HepG2 (cell line): ENCODE results near the gene ANTXR1. TPM values are rescaled to one million over a fixed set of nuclear protein-coding genes. Genes with fewer than 3 reads are reported as not detected.

Source experiments
- ATAC-seq: fragments of 200-7000 bp; cut with Tn5 transposase; 3 replicates; pipeline ENCODE4 v1.9.1; 2020; ENCODE audit warnings: mild to moderate bottlenecking, moderate library complexity
- BruUV-seq: library from RNA; stranded (reverse); fragments of 400-500 nt; replicated peaks from 2 replicates; lab custom pipeline; 2021; lab: Mats Ljungman, UMichigan
- CTCF ChIA-PET: fragments of 300-600 bp; formaldehyde crosslinking; extraction: SDS; loops from one replicate; lab custom pipeline; 2021; ENCODE audit warnings: low total read pairs, inconsistent platforms, low intra/inter-chr PET ratio; lab: Yijun Ruan, JAX
- POLR2A ChIA-PET: fragments of 350-600 bp; sonication (Branson Sonifier 250); formaldehyde crosslinking; loops from one replicate; lab custom pipeline; 2020; ENCODE audit warnings: antibody characterized with exemption, inconsistent platforms; lab: Yijun Ruan, JAX
- DNase-seq: peaks from one replicate; pipeline ENCODE4 v3.0.0-alpha.2; 2015; ENCODE audit warnings: low spot score
- FAIRE-seq: peaks from 3 replicates; lab custom pipeline; 2011; peaks lifted over from hg19 to GRCh38; lab: Jason Lieb, UNC
- H2AFZ ChIP-seq: one replicate; pipeline ENCODE4 v1.6.1; 2011; ENCODE audit warnings: low read length, inconsistent platforms
- H3K27ac ChIP-seq: fragments of 300-600 bp; 3 replicates; pipeline ENCODE4 v1.8.0; 2011; ENCODE audit warnings: mixed run types, mild to moderate bottlenecking, mixed read lengths, low read length, inconsistent platforms; ENCODE audit not compliant: insufficient read depth; ENCODE audit errors: extremely low read length
- H3K27me3 ChIP-seq, 2 experiments: fragments of 200-600 bp in 1 of 2; 2 replicates in 1 of 2; 3 replicates in 1 of 2; pipeline versions ENCODE4 v1.6.0 to v1.8.0; 2011; ENCODE audit warnings: low read length in 2 of 2, mild to moderate bottlenecking in 2 of 2, moderate library complexity in 2 of 2, inconsistent platforms in 1 of 2; ENCODE audit not compliant: insufficient read depth in 2 of 2, control insufficient read depth in 1 of 2
- H3K36me3 ChIP-seq, 2 experiments: fragments of 200-600 bp in 1 of 2; replicated peaks in 1 of 2; 2 replicates in 1 of 2; 3 replicates in 1 of 2; pipeline versions ENCODE4 v1.5.1 to v1.8.0; 2011; ENCODE audit warnings: low read length in 2 of 2, inconsistent platforms in 1 of 2; ENCODE audit not compliant: insufficient read depth in 2 of 2, control insufficient read depth in 1 of 2
- H3K4me1 ChIP-seq: 2 replicates; pipeline ENCODE4 v1.5.1; 2012; ENCODE audit warnings: low read length, inconsistent platforms; ENCODE audit not compliant: insufficient read depth
- H3K4me2 ChIP-seq: 2 replicates; pipeline ENCODE4 v1.6.0; 2011; ENCODE audit warnings: low read depth, low read length, inconsistent platforms
- H3K4me3 ChIP-seq, 3 experiments: fragments of 200-600 bp in 1 of 3; sonication (generic), shearing (Covaris generic) in 1 of 3; replicated peaks in 1 of 3; 2 replicates each; pipeline ENCODE4 v1.5.1; 2011 to 2016; ENCODE audit warnings: low read length in 3 of 3, inconsistent platforms in 2 of 3, low read depth in 2 of 3, mild to moderate bottlenecking in 2 of 3, control low read depth in 1 of 3, mixed read lengths in 1 of 3; ENCODE audit not compliant: insufficient read depth in 1 of 3
- H3K79me2 ChIP-seq: one replicate; pipeline ENCODE4 v1.6.1; 2011; ENCODE audit warnings: low read length, inconsistent platforms; ENCODE audit not compliant: insufficient read depth
- H3K9ac ChIP-seq: 2 replicates; pipeline ENCODE4 v1.6.0; 2011; ENCODE audit warnings: mild to moderate bottlenecking, low read depth, low read length, inconsistent platforms; ENCODE audit not compliant: insufficient read depth
- H3K9me3 ChIP-seq: 2 replicates; pipeline ENCODE4 v1.5.1; 2012; ENCODE audit warnings: mild to moderate bottlenecking, low read length
- H4K20me1 ChIP-seq: 2 replicates; pipeline ENCODE4 v1.6.0; 2011; ENCODE audit warnings: inconsistent platforms, mild to moderate bottlenecking, low read length, moderate library complexity; ENCODE audit not compliant: insufficient read depth
- AGO2 ChIP-seq: fragments of 200-400 bp; formaldehyde crosslinking; optimal IDR thresholded peaks from 2 replicates; pipeline ENCODE3; 2017; ENCODE audit warnings: mild to moderate bottlenecking, low read depth, low read length, moderate library complexity
- HCFC1 ChIP-seq: fragments of 150-350 bp; IDR thresholded peaks from 2 replicates; pipeline ENCODE4 v1.6.1; 2014; ENCODE audit warnings: low read depth, low read length
- KLF15 ChIP-seq: sonication (generic); formaldehyde crosslinking; IDR thresholded peaks from 2 replicates; pipeline ENCODE4 v1.8.1; 2023; ENCODE audit warnings: borderline replicate concordance, mild to moderate bottlenecking, inconsistent platforms, missing genetic modification reagents, mixed read lengths
- MAF1 ChIP-seq: sonication (generic); formaldehyde crosslinking; IDR thresholded peaks from 2 replicates; pipeline ENCODE4 v1.5.0; 2020; ENCODE audit warnings: missing genetic modification reagents, borderline replicate concordance
- REL ChIP-seq: sonication (generic); formaldehyde crosslinking; conservative IDR thresholded peaks from 2 replicates; pipeline ENCODE4 v1.8.0; 2022; ENCODE audit warnings: mild to moderate bottlenecking, missing genetic modification reagents, moderate library complexity
- SNRNP70 ChIP-seq: fragments of 200-400 bp; formaldehyde crosslinking; IDR thresholded peaks from 2 replicates; pipeline ENCODE4 v1.6.1; 2017; ENCODE audit warnings: mild to moderate bottlenecking, low read depth, low read length, moderate library complexity
- ZNF430 ChIP-seq: sonication (generic); formaldehyde crosslinking; IDR thresholded peaks from 2 replicates; pipeline ENCODE4 v1.9.0; 2021; ENCODE audit warnings: mild to moderate bottlenecking, missing genetic modification reagents
- ZNF816 ChIP-seq: sonication (generic); formaldehyde crosslinking; IDR thresholded peaks from 2 replicates; pipeline ENCODE4 v1.8.0; 2022; ENCODE audit warnings: missing genetic modification reagents, mild to moderate bottlenecking, borderline replicate concordance
- WGBS: methylation state at CpG from one replicate; pipeline ENCODE4 v1.1.6; 2017; ENCODE audit warnings: low lambda C conversion rate; 5-methylcytosine and 5-hydroxymethylcytosine counted together
- in situ Hi-C: cut with HindIII; loops from 2 replicates; pipeline ENCODE4 v1.10.0; 2017; ENCODE audit warnings: low pct_unique_long_range_greater_than_20kb; ENCODE audit not compliant: extremely low pct_ligation_motif_present
- intact Hi-C: fragments of 100-400 bp; cut with micrococcal nuclease; formaldehyde crosslinking; loops from one replicate; pipeline ENCODE4 v1.10.0; 2022; ENCODE audit not compliant: unreplicated experiment
- polyA plus RNA-seq, 8 experiments: library from polyadenylated mRNA; depleted of rRNA in 3 of 8; stranded (reverse) in 7 of 8; unstranded in 1 of 8; fragments of >200 nt; fragmentation: Illumina TruSeq in 4 of 8; extraction: Trizol in 4 of 8; gene quantifications; 2 replicates each; pipeline versions ENCODE4 v1.2.1 to v1.2.3, GENCODE V29; 2011 to 2016; ENCODE audit warnings: low read depth in 4 of 8, missing spikeins in 1 of 8, mixed read lengths in 1 of 8; ENCODE audit not compliant: insufficient read depth in 1 of 8
- total RNA-seq, 5 experiments: library from RNA; depleted of rRNA; stranded (reverse); fragments of >200 nt; fragmentation: Illumina TruSeq; extraction: Trizol; gene quantifications; 2 replicates each; pipeline ENCODE4 v1.2.3, GENCODE V29; 2016; ENCODE audit warnings: low read depth in 1 of 5
- TF ChIP-seq, protein P1 (sequence below): sonication (generic); formaldehyde crosslinking; IDR thresholded peaks from 2 replicates; pipeline ENCODE4 v1.4.0; 2020; ENCODE audit warnings: low read depth, mild to moderate bottlenecking, missing genetic modification reagents
- TF ChIP-seq, protein P2 (sequence below), 2 experiments: IDR thresholded peaks; 2 replicates each; pipeline ENCODE4 v1.6.1; 2011 to 2012; ENCODE audit warnings: low read length in 2 of 2, borderline replicate concordance in 1 of 2, low read depth in 1 of 2, mild to moderate bottlenecking in 1 of 2, moderate library complexity in 1 of 2

The ANTXR1 gene
- total and polyA plus RNA-seq, 2 of the 13 experiments (the other 11 are each of a cell fraction or from before 2014, with no cell fraction given): 4.5 to 12.7 TPM

DNA sequence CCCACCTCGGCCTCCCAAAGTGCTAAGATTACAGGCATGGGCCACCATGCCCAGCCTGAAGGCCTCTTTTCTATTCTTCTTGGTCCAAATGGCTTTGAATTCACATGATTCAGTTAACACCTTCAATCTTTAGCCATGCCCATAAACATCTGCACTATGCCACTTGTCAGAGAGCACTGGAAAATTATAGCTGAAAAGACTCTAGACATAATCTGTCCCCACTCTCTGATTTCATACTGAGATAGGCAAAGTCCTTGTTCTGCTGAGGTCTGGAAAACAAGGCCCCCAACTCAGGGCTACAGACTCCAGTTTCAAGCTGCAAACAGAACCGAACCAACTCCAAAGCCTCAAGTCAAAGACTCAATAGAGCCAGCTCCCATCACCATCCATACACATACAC is 170.7 kb downstream of the ANTXR1 start:
- Histone ChIP-seq H3K27me3 (no peaks in the 10 kb centered on the region), H3K4me3 (no peak overlapping the region), H4K20me1 (no peaks in the 10 kb centered on the region), H3K4me1 (peaks cover 51% of the 10 kb centered on the region), H2AFZ (no peak overlapping the region), H3K79me2 (no peaks in the 10 kb centered on the region), H3K9ac (no peak overlapping the region), H3K27ac (no peak overlapping the region), H3K4me2 (no peak overlapping the region), H3K36me3 (peaks cover 5 to 10% of the 10 kb centered on the region in 2 experiments; a peak in 3 of 5 replicates), H3K9me3 (no peaks in the 10 kb centered on the region)
- no peak for ATAC-seq
- POLR2A ChIA-PET: no interaction called here
- no peak for DNase-seq
- no peak for FAIRE-seq
- in situ Hi-C loops (no loop called here), intact Hi-C loops (no loop called here)
- TF ChIP-seq AGO2 (no peak), HCFC1 (no peak), KLF15 (CRISPR knock-in tag) (no peak), ZNF430 (CRISPR knock-in tag) (no peak), SNRNP70 (no peak), REL (CRISPR knock-in tag) (no peak), ZNF816 (CRISPR knock-in tag) (no peak), MAF1 (CRISPR knock-in tag) (no peak)
- TF ChIP-seq, protein P1, sequence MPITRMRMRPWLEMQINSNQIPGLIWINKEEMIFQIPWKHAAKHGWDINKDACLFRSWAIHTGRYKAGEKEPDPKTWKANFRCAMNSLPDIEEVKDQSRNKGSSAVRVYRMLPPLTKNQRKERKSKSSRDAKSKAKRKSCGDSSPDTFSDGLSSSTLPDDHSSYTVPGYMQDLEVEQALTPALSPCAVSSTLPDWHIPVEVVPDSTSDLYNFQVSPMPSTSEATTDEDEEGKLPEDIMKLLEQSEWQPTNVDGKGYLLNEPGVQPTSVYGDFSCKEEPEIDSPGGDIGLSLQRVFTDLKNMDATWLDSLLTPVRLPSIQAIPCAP: no peak
- TF ChIP-seq, protein P2, sequence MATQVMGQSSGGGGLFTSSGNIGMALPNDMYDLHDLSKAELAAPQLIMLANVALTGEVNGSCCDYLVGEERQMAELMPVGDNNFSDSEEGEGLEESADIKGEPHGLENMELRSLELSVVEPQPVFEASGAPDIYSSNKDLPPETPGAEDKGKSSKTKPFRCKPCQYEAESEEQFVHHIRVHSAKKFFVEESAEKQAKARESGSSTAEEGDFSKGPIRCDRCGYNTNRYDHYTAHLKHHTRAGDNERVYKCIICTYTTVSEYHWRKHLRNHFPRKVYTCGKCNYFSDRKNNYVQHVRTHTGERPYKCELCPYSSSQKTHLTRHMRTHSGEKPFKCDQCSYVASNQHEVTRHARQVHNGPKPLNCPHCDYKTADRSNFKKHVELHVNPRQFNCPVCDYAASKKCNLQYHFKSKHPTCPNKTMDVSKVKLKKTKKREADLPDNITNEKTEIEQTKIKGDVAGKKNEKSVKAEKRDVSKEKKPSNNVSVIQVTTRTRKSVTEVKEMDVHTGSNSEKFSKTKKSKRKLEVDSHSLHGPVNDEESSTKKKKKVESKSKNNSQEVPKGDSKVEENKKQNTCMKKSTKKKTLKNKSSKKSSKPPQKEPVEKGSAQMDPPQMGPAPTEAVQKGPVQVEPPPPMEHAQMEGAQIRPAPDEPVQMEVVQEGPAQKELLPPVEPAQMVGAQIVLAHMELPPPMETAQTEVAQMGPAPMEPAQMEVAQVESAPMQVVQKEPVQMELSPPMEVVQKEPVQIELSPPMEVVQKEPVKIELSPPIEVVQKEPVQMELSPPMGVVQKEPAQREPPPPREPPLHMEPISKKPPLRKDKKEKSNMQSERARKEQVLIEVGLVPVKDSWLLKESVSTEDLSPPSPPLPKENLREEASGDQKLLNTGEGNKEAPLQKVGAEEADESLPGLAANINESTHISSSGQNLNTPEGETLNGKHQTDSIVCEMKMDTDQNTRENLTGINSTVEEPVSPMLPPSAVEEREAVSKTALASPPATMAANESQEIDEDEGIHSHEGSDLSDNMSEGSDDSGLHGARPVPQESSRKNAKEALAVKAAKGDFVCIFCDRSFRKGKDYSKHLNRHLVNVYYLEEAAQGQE (IDR thresholded peaks at IDR 0.05; ENCODE audit: borderline replicate concordance in 1 of 2, low read depth in 1 of 2, low read length in 2 of 2): no peak
- CTCF ChIA-PET: no interaction called here
- 97% methylated on average over 2 of the region's 2 CpGs for WGBS
- BruUV-seq: no TSS peak
